HG03342 (cell line): ENCODE data around the gene SLC2A13.
"Not testable (repeated sequence)": the region's sequence is repeated elsewhere in the genome, so short reads cannot be mapped to it uniquely, and the experiment has no call there.

Experiments
- ATAC-seq: cut with Tn5 transposase; IDR thresholded peaks from one replicate; pipeline ENCODE4 v1.9.1; 2021; ENCODE audit warnings: mild to moderate bottlenecking, moderate library complexity; ENCODE audit not compliant: unreplicated experiment

Gene SLC2A13

DNA sequence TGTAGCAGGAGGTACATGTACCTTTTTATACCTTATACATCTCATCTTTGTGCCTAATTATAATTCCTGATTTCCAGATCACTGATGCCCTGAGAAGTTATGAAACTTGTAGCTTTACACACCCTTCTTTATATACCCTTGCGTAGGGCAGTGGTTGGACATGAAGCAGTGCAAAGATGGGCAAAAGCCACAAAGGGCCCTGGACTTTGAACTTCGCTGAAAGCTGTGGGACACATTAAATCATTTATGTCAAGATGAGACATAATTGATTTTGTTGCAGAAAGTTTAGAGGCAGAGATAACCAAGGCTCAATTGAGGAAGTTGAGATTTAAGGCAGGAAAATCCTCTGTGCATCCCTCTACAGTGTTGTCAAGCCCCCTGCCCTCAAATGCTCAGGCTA, 170.0 kb downstream of the SLC2A13 start:
- ATAC-seq = no peak

DNA sequence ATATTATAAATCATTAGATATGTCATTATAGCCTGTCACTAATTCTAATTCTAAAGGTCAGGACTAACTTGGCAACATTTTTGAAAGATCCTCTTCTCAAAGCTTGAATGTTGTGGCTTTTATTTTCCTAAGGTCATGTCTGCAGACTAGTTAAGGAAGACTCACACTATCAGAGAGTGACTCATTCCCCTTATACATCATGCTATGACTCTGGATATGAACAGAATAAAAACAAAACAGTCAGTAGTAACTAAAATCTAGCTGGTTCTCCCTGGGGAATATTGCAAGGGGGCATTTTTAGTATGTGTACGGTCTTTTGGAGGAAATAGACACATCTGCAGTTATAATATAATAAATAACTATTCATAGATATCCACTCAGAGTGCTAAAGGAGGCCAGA, 170.6 kb downstream of the SLC2A13 start:
- ATAC-seq = no peak

DNA sequence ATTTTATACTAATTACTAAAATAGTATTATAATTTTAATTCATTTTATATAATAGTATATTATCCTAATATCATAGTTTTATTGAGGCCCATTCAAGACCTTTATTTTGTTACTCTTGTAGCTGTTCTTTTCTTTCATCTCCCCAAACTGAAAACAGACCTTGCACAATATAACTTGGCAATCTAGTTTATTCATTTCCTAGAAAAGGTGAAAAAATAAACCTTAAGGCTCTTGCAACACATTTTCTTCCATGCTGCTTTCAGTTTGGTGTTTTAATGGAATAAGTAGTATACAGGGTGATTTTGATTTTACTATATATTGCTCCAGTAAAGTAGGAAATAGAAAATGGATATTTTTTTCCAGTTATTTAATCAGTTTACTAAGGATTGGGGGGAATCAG, 174.0 kb downstream of the SLC2A13 start:
- ATAC-seq = no peak

DNA sequence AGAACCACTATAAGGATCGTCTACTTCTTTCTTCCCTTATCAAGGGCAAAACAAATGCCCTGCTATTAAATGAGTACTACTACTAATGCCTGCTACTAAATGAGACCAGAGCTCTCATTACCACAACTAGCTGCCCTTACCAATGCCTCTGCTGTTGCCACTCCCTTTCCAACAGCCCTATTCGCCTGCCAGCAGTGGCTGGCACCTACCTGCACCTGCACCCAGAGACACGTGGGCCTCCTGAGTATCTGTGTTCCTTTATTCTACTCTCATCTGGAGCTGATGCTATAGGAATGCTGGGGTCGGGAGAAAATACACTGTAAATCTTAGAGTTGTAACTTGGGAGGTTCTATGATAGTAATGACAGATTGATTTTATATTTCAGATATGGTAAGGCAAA, 174.7 kb downstream of the SLC2A13 start:
- no peak for ATAC-seq

DNA sequence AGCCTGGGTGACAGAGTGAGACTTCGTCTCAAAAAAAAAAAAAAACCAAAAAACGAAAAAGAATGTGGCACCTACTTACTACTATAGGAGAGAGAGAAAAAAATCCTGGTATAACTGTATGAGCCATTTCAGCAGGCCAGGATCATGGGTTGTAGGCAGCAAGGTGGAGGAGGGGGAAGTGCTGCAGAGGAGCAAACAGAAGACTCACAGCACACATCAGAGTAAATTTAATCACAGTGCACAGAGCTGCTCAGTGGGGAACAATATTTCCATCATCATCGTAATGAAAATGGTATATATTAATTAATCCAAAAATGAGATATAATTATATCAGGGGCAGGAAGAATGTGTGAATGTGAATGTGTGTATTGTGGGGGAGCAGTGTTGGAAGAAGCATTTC, 175.8 kb downstream of the SLC2A13 start:
- no peak for ATAC-seq

DNA sequence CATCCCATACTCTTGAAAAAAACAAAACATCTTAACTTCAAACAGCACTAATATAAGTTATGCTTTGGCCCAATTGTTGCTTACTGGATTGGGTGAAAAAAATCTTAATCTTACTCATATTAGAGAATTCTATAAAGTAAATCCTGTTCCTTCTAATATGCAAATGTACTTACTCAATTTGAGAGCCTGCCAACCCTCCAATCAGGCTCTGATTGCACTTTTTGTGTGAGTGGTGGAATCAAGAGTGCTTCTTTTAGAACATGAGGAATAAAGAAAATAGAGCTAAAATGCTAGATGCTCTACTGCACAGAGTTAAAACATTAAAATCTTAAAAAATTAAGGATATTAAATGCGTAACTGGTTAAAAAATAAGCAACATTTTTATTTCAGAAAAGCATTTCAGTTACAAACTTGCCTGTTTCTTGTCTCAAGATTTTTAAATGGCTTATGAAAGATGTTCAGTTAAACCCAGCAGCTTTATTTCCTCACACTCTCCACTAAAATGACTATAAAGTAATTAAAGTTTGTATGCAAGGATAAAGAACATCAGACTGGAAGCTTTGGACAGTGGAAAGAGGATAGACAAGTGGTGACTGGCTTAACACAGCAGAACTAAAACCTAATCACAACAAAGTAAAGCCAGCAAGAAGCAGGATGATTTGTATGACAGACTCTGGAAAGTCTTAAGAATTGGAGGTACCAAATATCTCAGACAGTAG, 177.5 kb downstream of the SLC2A13 start:
- no peak for ATAC-seq

DNA sequence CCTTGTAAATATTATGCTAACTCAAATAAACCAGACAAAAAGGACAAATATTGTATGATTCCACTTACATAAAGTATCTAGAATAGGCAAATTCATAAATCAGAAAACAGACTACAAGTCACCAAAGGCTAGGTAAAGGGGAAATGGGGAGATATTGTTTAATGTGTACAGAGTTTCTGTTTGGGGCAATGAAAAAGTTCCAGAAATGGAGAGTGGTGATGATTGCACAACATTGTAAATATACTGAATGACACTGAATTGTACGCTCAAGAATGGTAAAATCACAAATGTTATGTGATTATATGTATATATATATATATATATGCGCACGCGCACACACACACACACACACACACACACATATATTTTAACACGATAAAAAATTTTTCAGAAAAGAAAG, 182.5 kb downstream of the SLC2A13 start:
- ATAC-seq = no peak

DNA sequence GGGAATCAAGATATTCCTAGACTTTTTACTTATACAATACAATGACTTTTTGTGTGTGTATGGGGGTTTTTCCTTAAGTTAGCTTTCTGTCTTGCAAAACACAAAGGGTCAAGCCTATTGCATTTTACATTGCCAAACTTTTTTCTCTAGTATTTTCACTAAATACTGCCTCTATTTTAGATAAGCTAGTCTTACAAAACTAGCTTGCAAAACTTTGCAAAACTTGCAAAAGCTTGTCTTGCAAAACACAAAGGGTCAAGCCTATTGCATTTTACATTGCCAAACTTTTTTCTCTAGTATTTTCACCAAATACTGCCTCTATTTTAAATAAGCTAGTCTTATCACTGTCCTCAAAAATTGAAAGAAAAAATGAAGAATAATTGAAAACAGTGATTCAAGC, 183.3 kb downstream of the SLC2A13 start:
- ATAC-seq = not testable (repeated sequence)

DNA sequence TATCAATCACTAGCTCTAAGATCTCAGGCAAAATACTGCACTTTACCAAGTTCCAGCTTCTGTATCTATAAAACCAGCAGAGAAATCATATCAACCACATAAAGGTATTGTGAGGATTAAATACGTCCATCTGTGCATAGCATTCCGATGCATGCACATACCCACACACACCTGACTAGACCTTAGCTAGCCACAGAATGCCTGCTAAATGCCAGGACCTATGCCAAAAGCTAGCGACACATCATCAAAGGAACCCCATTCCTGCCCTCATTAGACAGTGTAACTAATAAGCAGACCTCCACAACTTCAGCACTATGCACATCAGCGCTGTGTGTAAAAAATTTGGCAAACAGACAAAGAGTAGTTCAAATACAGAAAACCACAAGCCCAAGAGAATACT, 185.2 kb downstream of the SLC2A13 start:
- no peak for ATAC-seq

DNA sequence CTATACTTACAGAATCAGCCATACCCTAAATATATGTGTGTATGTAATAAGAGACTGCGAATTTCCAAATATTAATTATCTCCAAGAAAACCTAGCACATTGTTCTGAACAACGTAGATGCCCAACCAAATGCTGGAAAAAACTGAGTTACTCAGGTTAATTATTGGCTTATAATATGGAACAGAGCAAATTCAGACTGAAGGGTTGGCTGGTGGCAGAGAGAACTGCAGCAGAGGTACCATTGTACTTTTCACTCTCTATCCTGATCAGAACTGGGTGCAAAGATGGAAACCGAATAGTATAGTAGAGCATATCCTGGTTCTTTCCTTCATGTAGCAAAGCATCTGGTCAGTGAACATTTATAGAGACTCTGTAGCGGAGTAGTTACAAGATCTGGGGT, 185.7 kb downstream of the SLC2A13 start:
- ATAC-seq = no peak

DNA sequence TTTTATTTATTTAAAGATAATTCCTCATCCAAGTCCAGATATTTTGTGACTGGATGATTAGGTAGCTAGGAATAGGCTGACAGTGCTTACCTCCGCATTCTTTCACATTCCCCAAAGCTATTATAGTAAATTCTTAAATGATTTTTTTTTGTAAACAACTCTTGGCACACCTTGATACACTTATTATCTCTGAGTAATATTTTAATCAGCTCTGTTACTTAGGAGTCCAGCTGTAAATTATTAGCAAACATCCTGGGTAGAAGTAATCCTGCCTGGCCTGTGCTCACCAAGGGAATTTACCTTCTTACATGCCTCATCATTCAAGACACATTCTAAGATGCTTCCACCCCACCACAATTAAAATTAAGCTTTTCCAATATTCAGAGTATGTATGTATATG, 186.1 kb downstream of the SLC2A13 start:
- no peak for ATAC-seq

DNA sequence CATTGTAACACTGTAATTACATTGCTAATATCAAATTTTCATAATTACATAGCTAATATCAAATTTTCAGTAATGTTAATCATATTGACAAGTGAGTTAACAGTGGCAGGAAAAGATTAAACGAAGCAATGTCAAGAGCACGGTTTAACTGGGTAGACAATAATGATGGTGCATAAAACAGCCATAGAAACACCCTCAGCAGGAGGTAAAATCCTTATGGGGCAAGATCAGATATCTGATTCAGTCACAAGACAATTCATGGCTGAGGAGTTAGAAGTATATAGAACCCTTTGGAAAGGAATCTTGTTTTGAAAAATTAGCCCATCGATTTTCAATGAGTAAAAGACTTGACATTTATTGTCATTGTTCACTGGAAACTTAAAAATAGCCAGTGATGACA, 190.6 kb downstream of the SLC2A13 start:
- ATAC-seq = no peak

DNA sequence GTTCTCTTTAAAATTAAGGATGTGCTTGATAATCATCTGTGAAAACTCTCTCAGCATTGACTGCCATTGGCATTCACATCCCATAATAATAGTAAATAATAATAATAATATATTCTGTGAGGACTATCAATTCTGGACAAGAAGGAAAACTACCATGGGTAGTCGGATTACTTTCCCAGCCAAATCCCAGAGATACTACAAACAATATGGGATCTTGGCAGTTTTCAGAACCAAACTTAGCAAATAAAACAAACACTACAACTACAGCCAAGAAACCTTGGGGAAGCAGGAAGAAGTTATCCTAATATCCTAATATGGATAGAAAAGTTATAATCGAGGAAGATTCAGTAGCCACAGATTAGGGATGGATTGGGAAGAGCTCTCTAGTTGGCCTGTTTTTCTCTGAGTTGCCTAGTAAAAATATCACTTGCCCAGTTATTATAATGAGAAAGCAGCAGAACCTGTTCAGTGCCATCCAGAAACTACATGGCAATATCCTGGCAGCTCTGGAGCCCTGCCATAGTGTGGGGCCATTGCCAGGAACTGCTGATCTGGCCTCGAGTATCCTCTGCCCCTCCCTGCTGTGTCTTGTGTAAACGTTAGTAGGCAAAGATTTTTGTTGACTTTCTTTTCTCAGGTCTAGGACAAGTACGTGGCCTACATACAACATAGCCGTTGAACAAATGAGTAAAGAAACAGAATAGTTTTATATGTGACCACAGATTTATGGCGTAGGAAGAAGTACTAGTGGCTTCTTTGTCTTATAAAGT, 193.5 kb downstream of the SLC2A13 start:
- ATAC-seq = no peak

DNA sequence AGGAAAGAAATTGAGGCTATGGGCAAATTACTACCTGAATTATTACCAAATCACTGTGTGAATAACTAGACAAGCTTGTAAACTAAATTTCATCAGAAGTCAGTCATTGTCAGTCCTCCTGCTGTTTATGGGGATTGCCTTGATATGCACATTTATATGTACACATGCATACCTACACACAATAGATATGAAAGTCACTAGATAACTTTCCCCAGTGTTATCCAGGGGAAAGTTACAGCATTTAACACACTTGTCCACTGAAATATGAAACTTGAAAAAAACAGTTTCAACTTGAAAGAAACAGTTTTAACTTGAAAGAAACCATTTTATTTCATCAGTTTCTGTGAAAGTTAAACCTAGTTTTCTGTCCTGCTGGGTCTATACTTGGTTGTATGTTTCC, 199.6 kb downstream of the SLC2A13 start:
- no peak for ATAC-seq

DNA sequence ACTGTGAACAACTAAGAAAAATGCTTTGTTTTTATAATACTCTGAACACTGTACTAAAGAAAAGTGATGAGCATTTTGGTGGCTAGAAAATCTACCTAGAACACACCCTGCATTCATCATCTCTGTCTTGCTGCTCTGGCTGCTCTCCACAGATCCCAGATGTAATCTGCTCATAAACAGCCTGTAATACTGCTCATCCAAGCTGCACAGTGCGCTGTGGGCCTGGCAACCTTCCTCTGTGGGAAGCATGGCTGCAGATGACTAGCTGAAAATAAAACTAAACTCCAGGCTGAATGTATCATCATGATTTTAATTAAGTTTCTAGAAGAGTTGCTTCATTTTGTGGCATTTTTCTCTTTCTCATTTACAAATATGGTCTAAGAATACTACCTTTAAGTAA, 200.7 kb downstream of the SLC2A13 start:
- no peak for ATAC-seq

DNA sequence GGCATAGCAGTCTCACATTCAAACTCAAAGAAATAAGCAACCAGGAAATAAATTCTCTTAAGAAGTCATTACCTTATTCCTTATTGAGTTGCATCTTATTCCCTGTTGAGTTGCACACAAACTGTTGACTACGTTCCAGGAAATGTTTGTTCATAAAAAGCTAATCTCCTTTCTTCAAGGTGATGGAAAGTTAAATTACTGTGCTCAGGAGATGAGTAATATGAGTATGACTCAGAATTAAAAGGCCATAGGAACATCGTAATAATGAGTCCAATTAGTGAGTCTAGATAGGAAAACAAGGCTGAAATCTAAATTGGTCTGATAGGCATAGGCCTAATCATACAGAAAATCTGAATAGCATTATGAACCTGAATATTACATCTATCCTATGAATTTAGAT, 203.1 kb downstream of the SLC2A13 start:
- ATAC-seq = no peak

DNA sequence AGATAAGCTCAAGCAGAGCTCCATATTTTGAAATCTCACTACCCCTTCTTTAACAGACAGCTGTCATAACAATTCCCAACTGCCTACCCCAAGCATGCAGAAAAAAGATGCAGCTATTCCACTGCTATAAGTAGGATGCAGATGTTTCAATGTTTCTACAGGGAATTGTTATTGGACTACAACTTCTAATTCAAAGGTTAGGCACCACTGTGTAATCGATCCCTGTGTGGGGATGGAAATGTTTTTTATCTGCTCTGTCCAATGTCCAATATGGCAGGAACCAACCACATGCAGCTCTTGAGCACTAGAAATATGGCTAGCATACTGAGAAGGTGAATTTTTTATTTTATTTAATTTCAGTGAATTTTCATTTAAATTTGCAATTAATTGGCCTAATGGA, 208.6 kb downstream of the SLC2A13 start:
- ATAC-seq = no peak

DNA sequence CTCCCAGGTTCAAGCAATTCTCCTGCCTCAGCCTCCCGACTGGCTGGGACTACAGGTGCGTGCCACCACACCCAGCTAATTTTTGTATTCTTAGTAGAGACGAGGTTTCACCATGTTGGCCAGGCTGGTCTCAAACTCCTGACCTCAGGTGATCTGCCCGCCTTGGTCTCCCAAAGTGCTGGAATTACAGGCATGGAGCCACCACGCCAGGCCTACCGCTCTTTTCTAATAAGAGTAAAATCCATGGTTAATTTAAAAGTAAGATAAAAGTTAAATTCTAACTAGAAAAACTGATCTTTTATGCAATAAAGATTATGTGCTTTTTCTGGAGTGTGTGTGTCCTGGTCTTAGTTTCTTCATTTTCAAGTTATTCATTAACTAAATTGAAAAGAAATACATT, 212.5 kb downstream of the SLC2A13 start:
- ATAC-seq = not testable (repeated sequence)

DNA sequence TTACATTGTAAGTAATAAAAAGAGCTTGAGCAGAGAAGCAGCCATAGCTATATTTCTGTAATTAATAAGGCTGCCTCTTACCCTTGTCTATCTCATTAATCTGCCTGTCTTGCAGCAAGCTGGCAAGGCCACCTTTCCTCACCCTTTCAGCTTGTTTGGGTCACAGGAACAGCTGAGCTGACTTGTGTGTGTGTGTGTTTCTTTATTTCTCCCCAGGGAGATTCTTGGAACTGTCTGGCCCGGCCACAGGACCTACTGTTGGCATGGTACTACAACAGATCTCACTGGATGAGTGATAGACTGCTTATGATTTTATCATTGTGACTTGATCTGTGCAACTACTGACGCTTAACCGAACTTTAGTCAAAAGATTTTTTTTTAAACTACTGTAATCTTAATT, 213.7 kb downstream of the SLC2A13 start:
- no peak for ATAC-seq

DNA sequence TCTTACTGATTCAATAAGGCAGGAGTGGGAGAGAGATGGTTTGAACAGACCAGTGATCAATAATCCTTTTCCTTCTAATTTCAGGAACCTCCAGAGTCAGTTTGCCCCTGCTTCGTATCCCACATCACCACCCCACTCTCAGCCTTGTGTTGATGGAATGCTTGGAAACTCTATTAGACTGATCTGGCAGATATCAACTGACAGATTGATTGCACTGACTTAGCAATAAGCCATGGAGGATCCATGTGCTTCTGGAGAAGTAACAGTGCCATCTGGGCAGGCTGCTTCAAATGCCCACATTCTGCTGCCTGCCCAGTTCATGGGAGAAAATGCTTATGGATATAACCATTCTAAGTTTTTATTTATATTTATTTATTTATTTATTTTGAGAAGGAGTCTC, 218.0 kb downstream of the SLC2A13 start:
- ATAC-seq = no peak

DNA sequence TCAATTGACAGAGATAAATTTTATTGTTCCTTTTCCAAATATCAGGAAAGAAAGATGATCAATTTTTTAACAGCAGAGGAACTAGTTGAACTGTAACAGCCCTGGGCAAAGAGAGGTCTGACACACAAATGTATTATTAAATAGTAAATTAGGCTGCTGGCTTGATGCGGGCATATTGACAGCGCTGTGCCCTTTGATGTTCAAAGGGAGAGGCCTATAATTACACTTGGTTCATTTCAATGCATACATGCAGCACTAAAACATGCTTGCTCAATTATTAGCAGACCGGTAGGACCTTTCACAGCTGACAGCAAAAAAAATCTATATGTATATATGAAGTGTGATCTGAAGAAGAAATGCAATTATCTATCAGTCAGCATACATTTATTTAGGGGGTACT, 219.8 kb downstream of the SLC2A13 start:
- ATAC-seq = no peak

DNA sequence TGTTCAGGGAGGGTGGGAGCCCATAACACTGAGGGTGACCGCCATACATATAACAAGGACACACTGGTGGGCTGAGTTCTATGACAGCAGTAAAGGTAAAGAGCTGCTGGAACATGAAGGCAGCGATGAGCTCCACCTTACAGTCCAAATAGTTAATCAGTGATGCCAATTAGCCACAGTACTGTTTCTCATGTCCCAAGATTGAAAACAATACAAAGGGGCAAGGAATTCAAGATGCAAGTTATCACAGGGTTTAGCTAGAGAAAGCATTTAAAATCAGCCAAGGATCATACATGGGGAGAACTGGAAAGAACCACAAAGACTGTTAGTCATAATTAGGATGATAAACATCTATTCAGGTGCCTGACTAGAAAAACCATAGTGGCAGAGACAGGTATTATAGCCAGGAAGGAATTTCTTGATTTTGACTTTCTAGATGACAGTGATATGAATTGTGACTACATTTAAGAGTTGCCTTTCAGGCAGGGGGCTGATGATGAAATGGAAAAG, 221.2 kb downstream of the SLC2A13 start:
- no peak for ATAC-seq
